ENCODE results near the gene APPL1.

The APPL1 gene

GRCh38 chr3:57227204-57227929 lies at the start of gene APPL1:
APPL1 (plus strand) TSS chr3:57227729; CDS start chr3:57227884, 155 bp downstream.
- peak; percentile 70 to 74 for DNase-seq (ENCODE audit: low read depth in 2 of 2)

GRCh38 chr3:57179580-57180410 lies 47.7 kb upstream of the APPL1 start:
- DNase-seq (ENCODE audit: low read depth in 2 of 2) = no peak

- peak; percentile 43 to 46 for DNase-seq (ENCODE audit: low read depth in 2 of 2)
Measured at GRCh38 chr3:57184526-57184925, 43.0 kb upstream of the APPL1 start.

- DNase-seq (ENCODE audit: low read depth in 2 of 2) = no peak
Measured at GRCh38 chr3:57192028-57192427, 35.5 kb upstream of the APPL1 start.

GRCh38 chr3:57194641-57195040 lies 32.9 kb upstream of the APPL1 start:
- DNase-seq (ENCODE audit: low read depth in 2 of 2) = no peak

GRCh38 chr3:57199895-57200297 lies 27.6 kb upstream of the APPL1 start, which contains the start of gene HESX1:
HESX1 (minus strand) TSS chr3:57199978; CDS start chr3:57199918, 60 bp downstream.
- DNase-seq (ENCODE audit: low read depth in 2 of 2) = no peak

- no peak for DNase-seq (ENCODE audit: low read depth in 2 of 2)
Measured at GRCh38 chr3:57206423-57206822, 21.1 kb upstream of the APPL1 start.

GRCh38 chr3:57221883-57222282 lies 5.6 kb upstream of the APPL1 start:
- DNase-seq (ENCODE audit: low read depth in 2 of 2) = no peak

GRCh38 chr3:57224856-57225255 lies 2.7 kb upstream of the APPL1 start:
- no peak for DNase-seq (ENCODE audit: low read depth in 2 of 2)

GRCh38 chr3:57226176-57226575 lies 1.4 kb upstream of the APPL1 start:
- DNase-seq (ENCODE audit: low read depth in 2 of 2) = no peak

- no peak for DNase-seq (ENCODE audit: low read depth in 2 of 2)
Measured at GRCh38 chr3:57227930-57228751, 612 bp downstream of the APPL1 start.

- no peak for DNase-seq (ENCODE audit: low read depth in 2 of 2)
Measured at GRCh38 chr3:57230006-57230405, 2.5 kb downstream of the APPL1 start.

- no peak for DNase-seq (ENCODE audit: low read depth in 2 of 2)
Measured at GRCh38 chr3:57233799-57234198, 6.3 kb downstream of the APPL1 start.

- DNase-seq (ENCODE audit: low read depth in 2 of 2) = no peak
Measured at GRCh38 chr3:57234613-57235575, 7.4 kb downstream of the APPL1 start.

- no peak for DNase-seq (ENCODE audit: low read depth in 2 of 2)
Measured at GRCh38 chr3:57244946-57245345, 17.4 kb downstream of the APPL1 start.

- no peak for DNase-seq (ENCODE audit: low read depth in 2 of 2)
Measured at GRCh38 chr3:57252404-57252803, 24.9 kb downstream of the APPL1 start.

GRCh38 chr3:57256844-57257243 lies 29.3 kb downstream of the APPL1 start:
- no peak for DNase-seq (ENCODE audit: low read depth in 2 of 2)

- no peak for DNase-seq (ENCODE audit: low read depth in 2 of 2)
Measured at GRCh38 chr3:57257678-57258077, 30.1 kb downstream of the APPL1 start.

GRCh38 chr3:57261119-57261518 lies 33.6 kb downstream of the APPL1 start:
- no peak for DNase-seq (ENCODE audit: low read depth in 2 of 2)

- no peak for DNase-seq (ENCODE audit: low read depth in 2 of 2)
Measured at GRCh38 chr3:57261929-57262328, 34.4 kb downstream of the APPL1 start.

GRCh38 chr3:57268416-57268815 lies 40.9 kb downstream of the APPL1 start:
- no peak for DNase-seq (ENCODE audit: low read depth in 2 of 2)
